WERI-Rb-1 (cell line): ENCODE measurements around the gene ANO1.

ENCODE experiments used
- DNase-seq: peaks from one replicate; pipeline ENCODE4 v3.0.0-alpha.2; 2020
- H3K27ac ChIP-seq: fragments of 250-450 bp; sonication (Bioruptor Pico); 2 replicates; pipeline ENCODE4 v1.5.1; 2020; ENCODE audit warnings: mild to moderate bottlenecking, moderate library complexity
- H3K27me3 ChIP-seq: fragments of 250-450 bp; sonication (Bioruptor Pico); 2 replicates; pipeline ENCODE4 v1.5.1; 2021; ENCODE audit warnings: mild to moderate bottlenecking, low read depth, moderate library complexity; ENCODE audit not compliant: insufficient read depth, severe bottlenecking
- H3K36me3 ChIP-seq: fragments of 250-450 bp; sonication (Bioruptor Pico); 2 replicates; pipeline ENCODE4 v1.5.1; 2020; ENCODE audit warnings: mild to moderate bottlenecking, moderate library complexity
- H3K4me3 ChIP-seq: 2 replicates; pipeline ENCODE4 v1.5.1; 2011; ENCODE audit warnings: low read depth, mild to moderate bottlenecking, control low read depth, low read length
- H3K9me3 ChIP-seq: fragments of 250-450 bp; sonication (Bioruptor Pico); 2 replicates; pipeline ENCODE4 v1.5.1; 2021; ENCODE audit warnings: mild to moderate bottlenecking, moderate library complexity; ENCODE audit not compliant: severe bottlenecking
- CTCF ChIP-seq: IDR thresholded peaks from 2 replicates; pipeline ENCODE4 v1.5.1; 2011; ENCODE audit warnings: low read depth, mild to moderate bottlenecking, control low read depth, inconsistent platforms, low read length

The ANO1 gene

GRCh38 chr11:70116386-70117065, 38.4 kb downstream of the ANO1 start:
- no peak for TF ChIP-seq CTCF
- no peaks in the 10 kb centered on the region for H3K27me3 ChIP-seq
- no peaks in the 10 kb centered on the region for H3K36me3 ChIP-seq
- no peak overlapping the region for H3K27ac ChIP-seq
- no peak for DNase-seq
- H3K4me3 ChIP-seq = no peak overlapping the region
- H3K9me3 ChIP-seq = no peaks in the 10 kb centered on the region

GRCh38 chr11:70117567-70118145, 39.5 kb downstream of the ANO1 start:
- H3K27me3 ChIP-seq = no peaks in the 10 kb centered on the region
- no peak overlapping the region for H3K27ac ChIP-seq
- DNase-seq = no peak
- no peak overlapping the region for H3K4me3 ChIP-seq
- no peaks in the 10 kb centered on the region for H3K9me3 ChIP-seq
- no peaks in the 10 kb centered on the region for H3K36me3 ChIP-seq
- no peak for TF ChIP-seq CTCF

- H3K27ac ChIP-seq = no peak overlapping the region
- no peaks in the 10 kb centered on the region for H3K9me3 ChIP-seq
- H3K27me3 ChIP-seq = no peaks in the 10 kb centered on the region
- no peaks in the 10 kb centered on the region for H3K36me3 ChIP-seq
- TF ChIP-seq CTCF = no peak
- DNase-seq = no peak
- no peak overlapping the region for H3K4me3 ChIP-seq
Observed at GRCh38 chr11:70118642-70119041, 40.5 kb downstream of the ANO1 start.

- no peak for TF ChIP-seq CTCF
- no peaks in the 10 kb centered on the region for H3K36me3 ChIP-seq
Observed at GRCh38 chr11:70119502-70119901, 41.4 kb downstream of the ANO1 start.

GRCh38 chr11:70120674-70121073, 42.6 kb downstream of the ANO1 start:
- Histone ChIP-seq H3K27me3 (no peaks in the 10 kb centered on the region), H3K36me3 (no peaks in the 10 kb centered on the region), H3K9me3 (no peaks in the 10 kb centered on the region), H3K27ac (no peak overlapping the region), H3K4me3 (no peak overlapping the region)
- no peak for DNase-seq
- no peak for TF ChIP-seq CTCF

More at GRCh38 chr11:70119502-70119901, 41.4 kb downstream of the ANO1 start:
- no peak overlapping the region for H3K4me3 ChIP-seq
- no peaks in the 10 kb centered on the region for H3K27me3 ChIP-seq
- H3K9me3 ChIP-seq = no peaks in the 10 kb centered on the region
- no peak overlapping the region for H3K27ac ChIP-seq
- no peak for DNase-seq
